GM12801 (cell line): ENCODE measurements around the gene KDM1A.

Experiments
- CTCF ChIP-seq: IDR thresholded peaks from one replicate; pipeline ENCODE4 v1.5.1; 2011; ENCODE audit warnings: control low read depth; ENCODE audit not compliant: insufficient read length; ENCODE audit errors: extremely low read depth

The KDM1A gene

GRCh38 chr1:23074012-23074411 lies 54.7 kb downstream of the KDM1A start:
- no peak for TF ChIP-seq CTCF

- no peak for TF ChIP-seq CTCF
Observed at GRCh38 chr1:23079025-23079424, 59.8 kb downstream of the KDM1A start.

DNA sequence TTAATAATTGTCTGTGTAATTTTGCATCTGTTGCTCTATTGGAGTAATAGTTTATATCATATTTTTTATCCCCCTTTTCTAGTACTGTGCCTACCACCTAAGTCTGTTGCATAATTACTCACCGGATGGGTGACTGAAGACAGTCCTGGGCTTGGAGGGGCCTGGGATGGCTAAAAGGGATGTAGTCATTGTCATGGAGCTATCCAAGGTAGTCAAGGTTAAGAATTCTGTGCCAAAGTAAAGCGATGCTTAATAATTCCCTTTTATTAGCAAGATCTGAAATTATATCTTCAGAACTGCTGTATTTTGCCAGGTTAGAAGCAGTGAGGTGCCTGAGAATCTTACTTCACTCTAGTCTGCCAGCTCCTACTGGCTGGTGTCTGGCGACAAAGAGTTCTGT lies 61.6 kb downstream of the KDM1A start:
- TF ChIP-seq CTCF = no peak

DNA sequence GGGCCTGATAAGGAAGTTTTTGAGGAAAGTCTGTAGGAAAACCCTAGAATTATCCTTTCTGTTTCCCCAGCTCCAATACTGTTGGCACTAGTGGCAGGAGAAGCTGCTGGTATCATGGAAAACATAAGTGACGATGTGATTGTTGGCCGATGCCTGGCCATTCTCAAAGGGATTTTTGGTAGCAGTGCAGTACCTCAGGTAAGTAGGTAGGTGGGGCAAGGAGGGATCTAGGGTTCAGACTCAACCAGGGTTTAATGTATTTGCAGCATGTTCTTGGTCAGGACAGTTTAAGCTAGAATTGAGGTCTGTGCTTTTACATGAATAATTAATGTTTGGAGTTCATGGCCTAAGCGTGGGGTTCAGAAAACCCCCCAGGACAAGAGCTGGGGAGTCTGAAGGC lies 62.1 kb downstream of the KDM1A start:
- no peak for TF ChIP-seq CTCF

DNA sequence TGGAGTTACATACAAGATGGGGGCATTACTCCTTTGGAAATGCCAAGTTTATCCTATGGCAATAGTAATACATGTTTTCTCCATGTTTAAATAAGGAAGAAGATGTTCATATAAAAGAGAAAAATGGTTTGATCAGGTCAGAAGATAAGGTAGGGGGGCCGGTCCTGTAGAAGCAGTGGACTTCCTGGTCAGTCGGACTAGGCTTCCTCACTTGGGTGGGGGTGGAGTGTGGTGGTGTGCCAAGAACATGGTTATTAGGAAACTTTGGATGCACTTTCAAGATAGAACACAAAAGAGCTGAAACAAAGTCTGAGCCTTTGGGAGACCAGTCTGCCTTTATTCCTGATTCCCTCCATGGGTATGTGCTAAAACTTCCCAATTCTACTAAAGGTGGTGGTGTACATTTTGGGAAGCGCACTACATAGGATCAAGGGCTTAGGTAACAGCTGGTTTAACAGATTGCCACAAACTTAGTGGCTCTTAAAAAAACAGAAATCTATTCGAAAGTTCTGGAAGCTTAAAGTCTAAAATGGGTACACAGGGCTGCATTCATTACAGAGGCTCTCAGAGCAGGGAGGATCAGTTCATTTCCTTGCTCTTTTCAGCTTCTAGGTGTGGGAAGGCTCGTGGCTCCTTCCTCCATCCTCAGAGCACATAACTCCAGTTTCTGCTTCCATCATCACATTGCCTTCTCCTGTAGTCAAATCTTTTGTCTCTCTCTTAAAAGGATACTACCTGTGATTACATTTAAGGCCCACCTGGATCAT lies 64.6 kb downstream of the KDM1A start:
- TF ChIP-seq CTCF = no peak

GRCh38 chr1:23084880-23085279 lies 65.6 kb downstream of the KDM1A start:
- TF ChIP-seq CTCF = no peak

GRCh38 chr1:23085696-23086095 lies 66.4 kb downstream of the KDM1A start:
- TF ChIP-seq CTCF = no peak
